GM19463 (cell line): ENCODE results near the gene SLCO3A1.

Experiments
- ATAC-seq: cut with Tn5 transposase; IDR thresholded peaks from one replicate; pipeline ENCODE4 v1.9.1; 2021; ENCODE audit warnings: mild to moderate bottlenecking, moderate library complexity; ENCODE audit not compliant: unreplicated experiment

Gene SLCO3A1

GRCh38 chr15:91936927-91937326, 83.4 kb downstream of the SLCO3A1 start:
- ATAC-seq = no peak

GRCh38 chr15:91938136-91938535, 84.6 kb downstream of the SLCO3A1 start:
- no peak for ATAC-seq

- ATAC-seq = no peak
Observed at GRCh38 chr15:91939403-91939831, 85.9 kb downstream of the SLCO3A1 start.

GRCh38 chr15:91940496-91941381, 87.2 kb downstream of the SLCO3A1 start:
- ATAC-seq = peak; percentile 52

- no peak for ATAC-seq
Observed at GRCh38 chr15:91941871-91942658, 88.6 kb downstream of the SLCO3A1 start.

- ATAC-seq = peak; percentile 56
Observed at GRCh38 chr15:91942720-91943394, 89.3 kb downstream of the SLCO3A1 start.

- ATAC-seq = no peak
Observed at GRCh38 chr15:91944331-91944730, 90.8 kb downstream of the SLCO3A1 start.

GRCh38 chr15:91945385-91945784, 91.9 kb downstream of the SLCO3A1 start:
- no peak for ATAC-seq

- ATAC-seq = no peak
Observed at GRCh38 chr15:91946075-91946474, 92.6 kb downstream of the SLCO3A1 start.

GRCh38 chr15:91946581-91947292, 93.2 kb downstream of the SLCO3A1 start:
- ATAC-seq = no peak

GRCh38 chr15:91947293-91947679, 93.8 kb downstream of the SLCO3A1 start:
- no peak for ATAC-seq

GRCh38 chr15:91947683-91948608, 94.4 kb downstream of the SLCO3A1 start:
- no peak for ATAC-seq

GRCh38 chr15:91949361-91949760, 95.9 kb downstream of the SLCO3A1 start:
- ATAC-seq = no peak

- ATAC-seq = no peak
Observed at GRCh38 chr15:91950054-91950453, 96.5 kb downstream of the SLCO3A1 start.

GRCh38 chr15:91950631-91951329, 97.3 kb downstream of the SLCO3A1 start:
- no peak for ATAC-seq

- ATAC-seq = no peak
Observed at GRCh38 chr15:91952216-91952615, 98.7 kb downstream of the SLCO3A1 start.

- no peak for ATAC-seq
Observed at GRCh38 chr15:91953432-91953831, 99.9 kb downstream of the SLCO3A1 start.

GRCh38 chr15:91954292-91954691, 100.8 kb downstream of the SLCO3A1 start:
- ATAC-seq = no peak
